ENCODE data around the gene UVRAG.

Gene UVRAG

GRCh38 chr11:75840522-75840921 is 25.5 kb downstream of the UVRAG start:
- DNase-seq (ENCODE audit: low spot score), result no peak
- in situ Hi-C loops (cut with MboI; ENCODE audit: low sequenced_read_pairs, unreplicated experiment), result no loop called here
- no peak for TF ChIP-seq CTCF (IDR thresholded peaks at IDR 0.05; ENCODE audit: borderline replicate concordance, control extremely low read depth, extremely low read depth, insufficient read depth, missing control alignments)

GRCh38 chr11:75841739-75842138 is 26.7 kb downstream of the UVRAG start:
- TF ChIP-seq CTCF (IDR thresholded peaks at IDR 0.05; ENCODE audit: borderline replicate concordance, control extremely low read depth, extremely low read depth, insufficient read depth, missing control alignments), result no peak

GRCh38 chr11:75845324-75845723 is 30.3 kb downstream of the UVRAG start:
- DNase-seq (ENCODE audit: low spot score), result no peak
- no peak for TF ChIP-seq CTCF (IDR thresholded peaks at IDR 0.05; ENCODE audit: borderline replicate concordance, control extremely low read depth, extremely low read depth, insufficient read depth, missing control alignments)
- in situ Hi-C loops (cut with MboI; ENCODE audit: low sequenced_read_pairs, unreplicated experiment), result no loop called here

More at GRCh38 chr11:75841739-75842138, 26.7 kb downstream of the UVRAG start:
- in situ Hi-C loops (cut with MboI; ENCODE audit: low sequenced_read_pairs, unreplicated experiment), result no loop called here
- no peak for DNase-seq (ENCODE audit: low spot score)

GRCh38 chr11:75849894-75850293 is 34.9 kb downstream of the UVRAG start:
- in situ Hi-C loops (cut with MboI; ENCODE audit: low sequenced_read_pairs, unreplicated experiment), result no loop called here
- no peak for TF ChIP-seq CTCF (IDR thresholded peaks at IDR 0.05; ENCODE audit: borderline replicate concordance, control extremely low read depth, extremely low read depth, insufficient read depth, missing control alignments)

GRCh38 chr11:75850787-75851186 is 35.8 kb downstream of the UVRAG start:
- DNase-seq (ENCODE audit: low spot score), result no peak
- no peak for TF ChIP-seq CTCF (IDR thresholded peaks at IDR 0.05; ENCODE audit: borderline replicate concordance, control extremely low read depth, extremely low read depth, insufficient read depth, missing control alignments)
- in situ Hi-C loops (cut with MboI; ENCODE audit: low sequenced_read_pairs, unreplicated experiment), result no loop called here

More at GRCh38 chr11:75849894-75850293, 34.9 kb downstream of the UVRAG start:
- no peak for DNase-seq (ENCODE audit: low spot score)

- in situ Hi-C loops (cut with MboI; ENCODE audit: low sequenced_read_pairs, unreplicated experiment), result no loop called here
- no peak for DNase-seq (ENCODE audit: low spot score)
- no peak for TF ChIP-seq CTCF (IDR thresholded peaks at IDR 0.05; ENCODE audit: borderline replicate concordance, control extremely low read depth, extremely low read depth, insufficient read depth, missing control alignments)
Measured at GRCh38 chr11:75851203-75851602, 36.2 kb downstream of the UVRAG start.
